Measurements from ENCODE around the gene GLIS1.

DNA sequence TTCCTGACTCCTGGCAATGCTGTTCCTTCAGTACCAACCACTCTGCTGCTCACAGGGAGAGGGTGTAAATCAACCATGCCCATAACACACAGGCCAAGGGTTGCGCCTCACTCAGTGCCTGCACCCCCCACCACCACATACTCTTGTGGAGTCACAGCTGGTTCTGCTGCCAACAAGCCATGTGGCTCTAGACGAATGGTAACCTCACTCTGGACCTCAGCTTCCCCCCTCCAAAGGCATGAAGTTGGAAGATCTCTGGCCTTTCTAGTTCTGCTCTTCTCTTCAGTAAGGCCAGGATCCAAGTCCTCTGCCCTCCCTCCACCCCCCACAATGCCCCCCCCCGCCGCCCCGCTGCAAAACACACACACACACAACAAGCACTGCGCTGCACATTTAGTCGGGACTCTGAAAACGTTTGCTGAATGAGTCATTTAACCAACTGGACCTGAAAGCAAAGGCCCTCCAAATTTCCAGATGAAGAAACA lies 1.7 kb upstream of the GLIS1 start:
- TF ChIP-seq, protein P1, sequence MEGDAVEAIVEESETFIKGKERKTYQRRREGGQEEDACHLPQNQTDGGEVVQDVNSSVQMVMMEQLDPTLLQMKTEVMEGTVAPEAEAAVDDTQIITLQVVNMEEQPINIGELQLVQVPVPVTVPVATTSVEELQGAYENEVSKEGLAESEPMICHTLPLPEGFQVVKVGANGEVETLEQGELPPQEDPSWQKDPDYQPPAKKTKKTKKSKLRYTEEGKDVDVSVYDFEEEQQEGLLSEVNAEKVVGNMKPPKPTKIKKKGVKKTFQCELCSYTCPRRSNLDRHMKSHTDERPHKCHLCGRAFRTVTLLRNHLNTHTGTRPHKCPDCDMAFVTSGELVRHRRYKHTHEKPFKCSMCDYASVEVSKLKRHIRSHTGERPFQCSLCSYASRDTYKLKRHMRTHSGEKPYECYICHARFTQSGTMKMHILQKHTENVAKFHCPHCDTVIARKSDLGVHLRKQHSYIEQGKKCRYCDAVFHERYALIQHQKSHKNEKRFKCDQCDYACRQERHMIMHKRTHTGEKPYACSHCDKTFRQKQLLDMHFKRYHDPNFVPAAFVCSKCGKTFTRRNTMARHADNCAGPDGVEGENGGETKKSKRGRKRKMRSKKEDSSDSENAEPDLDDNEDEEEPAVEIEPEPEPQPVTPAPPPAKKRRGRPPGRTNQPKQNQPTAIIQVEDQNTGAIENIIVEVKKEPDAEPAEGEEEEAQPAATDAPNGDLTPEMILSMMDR (IDR thresholded peaks at IDR 0.05; ENCODE audit: extremely low read depth in 1 of 2, insufficient read depth in 1 of 2, low read depth in 1 of 2, low read length in 2 of 2) = no peak
- TF ChIP-seq JUN (IDR thresholded peaks at IDR 0.05; ENCODE audit: borderline replicate concordance, insufficient read depth, insufficient read length, low read depth) = no peak
- TF ChIP-seq POLR2A (IDR thresholded peaks at IDR 0.05; ENCODE audit: low read depth, low read length) = no peak
- TF ChIP-seq EZH2 (IDR thresholded peaks at IDR 0.05; ENCODE audit: borderline replicate concordance, low read depth, low read length, severe bottlenecking) = no peak
- TF ChIP-seq, protein P2, sequence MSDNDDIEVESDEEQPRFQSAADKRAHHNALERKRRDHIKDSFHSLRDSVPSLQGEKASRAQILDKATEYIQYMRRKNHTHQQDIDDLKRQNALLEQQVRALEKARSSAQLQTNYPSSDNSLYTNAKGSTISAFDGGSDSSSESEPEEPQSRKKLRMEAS (IDR thresholded peaks at IDR 0.05; ENCODE audit: insufficient read depth, insufficient read length) = no peak
- no peak for TF ChIP-seq MYC (IDR thresholded peaks at IDR 0.05; ENCODE audit: low read depth, low read length)
- no peak for TF ChIP-seq POLR2AphosphoS5 (IDR thresholded peaks at IDR 0.05; ENCODE audit: insufficient read depth, low read depth, low read length)
- TF ChIP-seq FOS (IDR thresholded peaks at IDR 0.05; ENCODE audit: borderline replicate concordance, insufficient read depth, low read length) = no peak
- no peak for TF ChIP-seq GATA2 (IDR thresholded peaks at IDR 0.05; ENCODE audit: insufficient read depth, insufficient read length, low read depth, low read length)
